Measurements from ENCODE around the gene COPS3. TPM values are rescaled to one million over a fixed set of nuclear protein-coding genes. Genes with fewer than 3 reads are reported as not detected.

The COPS3 gene
- total and polyA plus RNA-seq, 2 of the 4 experiments (the other 2 are of a cell fraction) = 71.4 to 144 TPM

GRCh38 chr17:17214646-17215436 is 66.2 kb downstream of the COPS3 start:
- H3K4me3 ChIP-seq (ENCODE audit: insufficient read depth, low read depth, low read length) = no peak overlapping the region
- H2BK20ac ChIP-seq (ENCODE audit: low read depth, low read length) = no peak overlapping the region
- intact Hi-C loops (cut with micrococcal nuclease) (no loop called here), dilution Hi-C loops (cut with HindIII; ENCODE audit: low sequenced_read_pairs, unreplicated experiment) (no loop called here), in situ Hi-C loops (cut with MboI; ENCODE audit: low sequenced_read_pairs) (no loop called here)
- BruUV-seq (replicated peaks) = no TSS peak
- no peak overlapping the region for H3K56ac ChIP-seq (ENCODE audit: extremely low read depth, insufficient read depth, low read length)
- ChIA-PET POLR2A (ENCODE audit: unreplicated experiment) (no interaction called here), CTCF (no interaction called here)
- WGBS, 2 experiments (ENCODE audit: extremely low coverage in 2 of 2, insufficient read length in 1 of 2) = 86% methylated on average over 6 of the region's 27 CpGs; no CpG with 5 or more reads in 1 of the 2 experiments
- TF ChIP-seq USF2 (IDR thresholded peaks at IDR 0.05; ENCODE audit: low read depth, low read length) = no peak
- TF ChIP-seq SMC3 (IDR thresholded peaks at IDR 0.05; ENCODE audit: low read depth, low read length) = no peak
- TF ChIP-seq RAD21 (IDR thresholded peaks at IDR 0.05; ENCODE audit: low read length) = no peak
- no peak for TF ChIP-seq RCOR1 (IDR thresholded peaks at IDR 0.05; ENCODE audit: insufficient replicate concordance, low read length)
- H3K14ac ChIP-seq (replicated peaks; ENCODE audit: low read depth, low read length) = no peak overlapping the region
- H3K9ac ChIP-seq (ENCODE audit: low read depth, low read length) = no peak overlapping the region
- H3K4ac ChIP-seq (ENCODE audit: low read depth, low read length) = no peak overlapping the region
- H2BK15ac ChIP-seq (ENCODE audit: low read depth, low read length) = no peak overlapping the region
- DNase-seq (no peak), ATAC-seq (ENCODE audit: low read depth) (no peak)
- H4K5ac ChIP-seq (ENCODE audit: low read depth, low read length) = no peak overlapping the region
- H3K79me1 ChIP-seq (ENCODE audit: low read depth in 1 of 2, low read length in 2 of 2) = peaks cover 0 to 25% of the 10 kb centered on the region in 2 experiments; a peak in 2 of 4 replicates
- H4K91ac ChIP-seq (ENCODE audit: insufficient read depth, low read depth, low read length) = no peak overlapping the region
- no peak overlapping the region for H3K23ac ChIP-seq (ENCODE audit: low read depth, low read length)
- H2AFZ ChIP-seq (replicated peaks; ENCODE audit: low read length, poor library complexity) = no peak overlapping the region
- peaks cover 7% of the 10 kb centered on the region; the same call in 1 of the 2 replicates for H3K9me1 ChIP-seq (ENCODE audit: insufficient read depth, low read length)
- peaks cover 69% of the 10 kb centered on the region for H3K36me3 ChIP-seq (ENCODE audit: control insufficient read depth, insufficient read depth, low read length)
- no peak overlapping the region for H3K27ac ChIP-seq (ENCODE audit: insufficient read depth, low read length)
- no peak overlapping the region for H2BK5ac ChIP-seq (ENCODE audit: low read depth, low read length, poor library complexity, severe bottlenecking)
- no peaks in the 10 kb centered on the region for H3K27me3 ChIP-seq (ENCODE audit: control insufficient read depth, insufficient read depth, low read length)
- H4K8ac ChIP-seq (ENCODE audit: low read depth in 2 of 2, low read length in 2 of 2) = no peak overlapping the region
- H3K4me1 ChIP-seq (ENCODE audit: control insufficient read depth, insufficient read depth, low read length) = no peaks in the 10 kb centered on the region
- H3K4me2 ChIP-seq (ENCODE audit: low read depth, low read length) = no peak overlapping the region
- no peak overlapping the region for H2BK120ac ChIP-seq (ENCODE audit: low read depth, low read length)
- H3K9me3 ChIP-seq (ENCODE audit: control insufficient read depth, insufficient read depth, low read length) = no peaks in the 10 kb centered on the region
- peaks cover 8% of the 10 kb centered on the region for H4K20me1 ChIP-seq (ENCODE audit: insufficient read depth, low read length)
- H2AK5ac ChIP-seq (ENCODE audit: low read depth, low read length) = no peak overlapping the region
- no peak overlapping the region for H3K18ac ChIP-seq (ENCODE audit: low read depth, low read length)
- no peak overlapping the region for H2AK9ac ChIP-seq (replicated peaks; ENCODE audit: low read depth, low read length, poor library complexity)
